ENCODE measurements around the gene CORIN. TPM values are rescaled to one million over a fixed set of nuclear protein-coding genes. Genes with fewer than 3 reads are reported as not detected.
"Not testable (repeated sequence)": the region's sequence is repeated elsewhere in the genome, so short reads cannot be mapped to it uniquely, and the experiment has no call there.

Gene CORIN
- total and polyA plus RNA-seq, 10 of the 15 experiments (the other 5 are each of a cell fraction or from before 2014, with no cell fraction given): 0.02 to 0.45 (median 0.09) TPM; not detected in 3

- H3K4me3 ChIP-seq; H3K4me2 ChIP-seq (ENCODE audit: control insufficient read depth, insufficient read depth); H3K9me3 ChIP-seq (replicated peaks; ENCODE audit: control insufficient read depth, insufficient read depth, low read length); H3K36me3 ChIP-seq (ENCODE audit: control insufficient read depth in 2 of 2, insufficient read depth in 2 of 2, low read length in 1 of 2); H3K27ac ChIP-seq (ENCODE audit: control insufficient read depth, insufficient read depth); H3K27me3 ChIP-seq (replicated peaks in 1 of 2; ENCODE audit: control insufficient read depth in 2 of 2, insufficient read depth in 2 of 2, low read length in 1 of 2); BruUV-seq (replicated peaks); H3K79me2 ChIP-seq (ENCODE audit: control insufficient read depth, insufficient read depth, low read length); H2AFZ ChIP-seq (ENCODE audit: control insufficient read depth, low read depth, low read length); in situ Hi-C loops (cut with MboI); H3K4me1 ChIP-seq (ENCODE audit: control insufficient read depth, insufficient read depth, low read length); H3K9ac ChIP-seq (ENCODE audit: control insufficient read depth, insufficient read depth, low read length); DNase-seq (ENCODE audit: low read depth, low spot score); H4K20me1 ChIP-seq (ENCODE audit: control insufficient read depth, insufficient read depth); ATAC-seq; FAIRE-seq; intact Hi-C loops (cut with micrococcal nuclease; ENCODE audit: unreplicated experiment): not testable (repeated sequence)
- CTCF ChIA-PET: interaction anchor here (1.3 to 1.8 kb wide), 4 partner anchors 9 to 66 kb away, joined by 3 to 9 read pairs (median 5); no protein-coding TSS in a partner anchor
- SMC1A ChIA-PET (ENCODE audit: uncharacterized antibody, unreplicated experiment): interaction anchor here (0.9 to 2.6 kb wide), 7 partner anchors 8 to 72 kb away, joined by 3 to 14 read pairs (median 4); no protein-coding TSS in a partner anchor
- POLR2A ChIA-PET: interaction anchor here (0.7 to 0.9 kb wide), 2 partner anchors 12 to 125 kb away, joined by 3 to 5 read pairs; no protein-coding TSS in a partner anchor
- 64% methylated on average over 3 of the region's 3 CpGs for WGBS (ENCODE audit: insufficient coverage, insufficient replicate concordance, low lambda C conversion rate, missing lambda C conversion rate)
- RAD21 ChIA-PET (ENCODE audit: unreplicated experiment): interaction anchor here (1.5 kb wide), 1 partner anchor 19 kb away, joined by 4 read pairs; no protein-coding TSS in a partner anchor
Measured at GRCh38 chr4:47555920-47556319, 281.9 kb downstream of the CORIN start.

GRCh38 chr4:47553329-47554125 lies 284.3 kb downstream of the CORIN start:
- no peak overlapping the region for H2AFZ ChIP-seq (ENCODE audit: control insufficient read depth, low read depth, low read length)
- no peak for DNase-seq (ENCODE audit: low read depth, low spot score)
- H3K27me3 ChIP-seq (replicated peaks in 1 of 2; ENCODE audit: control insufficient read depth in 2 of 2, insufficient read depth in 2 of 2, low read length in 1 of 2): no peaks in the 10 kb centered on the region
- no peak overlapping the region for H3K27ac ChIP-seq (ENCODE audit: control insufficient read depth, insufficient read depth)
- BruUV-seq (replicated peaks): no TSS peak
- FAIRE-seq: no peak
- ChIA-PET RAD21 (ENCODE audit: unreplicated experiment) (interaction anchor here (1.0 to 1.3 kb wide), 2 partner anchors 43 to 60 kb away, joined by 3 to 4 read pairs; no protein-coding TSS in a partner anchor), SMC1A (ENCODE audit: uncharacterized antibody, unreplicated experiment) (interaction anchor here (1.2 to 1.4 kb wide), 3 partner anchors 10 to 68 kb away, joined by 3 to 4 read pairs (median 3); partner anchors contain the start of gene ATP10D), CTCF (interaction anchor here (1.1 to 2.0 kb wide), 2 partner anchors 11 to 14 kb away, joined by 3 to 7 read pairs; no protein-coding TSS in a partner anchor), POLR2A (no interaction called here)
- no peak overlapping the region for H3K9ac ChIP-seq (ENCODE audit: control insufficient read depth, insufficient read depth, low read length)
- H3K4me2 ChIP-seq (ENCODE audit: control insufficient read depth, insufficient read depth): no peak overlapping the region
- WGBS (ENCODE audit: insufficient coverage, insufficient replicate concordance, low lambda C conversion rate, missing lambda C conversion rate): 92% methylated on average over 2 of the region's 2 CpGs
- H4K20me1 ChIP-seq (ENCODE audit: control insufficient read depth, insufficient read depth): no peaks in the 10 kb centered on the region
- in situ Hi-C loops (cut with MboI) (no loop called here), intact Hi-C loops (cut with micrococcal nuclease; ENCODE audit: unreplicated experiment) (no loop called here)
- no peak overlapping the region for H3K4me3 ChIP-seq
- no peaks in the 10 kb centered on the region for H3K4me1 ChIP-seq (ENCODE audit: control insufficient read depth, insufficient read depth, low read length)
- no peak; the same call in 2 of the 3 replicates for ATAC-seq
- H3K36me3 ChIP-seq (ENCODE audit: control insufficient read depth in 2 of 2, insufficient read depth in 2 of 2, low read length in 1 of 2): peaks cover 2 to 4% of the 10 kb centered on the region in 2 experiments; a peak in 3 of 4 replicates
- H3K9me3 ChIP-seq (replicated peaks; ENCODE audit: control insufficient read depth, insufficient read depth, low read length): no peaks in the 10 kb centered on the region
- no peaks in the 10 kb centered on the region for H3K79me2 ChIP-seq (ENCODE audit: control insufficient read depth, insufficient read depth, low read length)
- TF ChIP-seq YY1 (IDR thresholded peaks at IDR 0.05; ENCODE audit: low read depth, low read length) (no peak), ATF7 (IDR thresholded peaks at IDR 0.05; ENCODE audit: low read depth) (no peak), NR2C1 (IDR thresholded peaks at IDR 0.05) (no peak), ZBTB40 (IDR thresholded peaks at IDR 0.05; ENCODE audit: borderline replicate concordance) (no peak), MLLT1 (IDR thresholded peaks at IDR 0.05) (no peak), RAD51 (IDR thresholded peaks at IDR 0.05) (no peak), TBL1XR1 (IDR thresholded peaks at IDR 0.05; ENCODE audit: low read depth, low read length) (no peak)

Data from GM12878 (cell line).